Prostate gland (tissue), 2 donors: Measurements from ENCODE around the gene CTNND2.

Experiments used
- POLR2A ChIP-seq: fragments of 450-650 bp; IDR thresholded peaks from one replicate; pipeline ENCODE4 v1.6.1; 2016; ENCODE audit warnings: antibody characterized with exemption, mild to moderate bottlenecking
- POLR2AphosphoS5 ChIP-seq: sonication (generic); formaldehyde crosslinking; IDR thresholded peaks from one replicate; pipeline ENCODE4 v1.6.1; 2017; ENCODE audit warnings: antibody characterized with exemption
- TF ChIP-seq, protein P1 (sequence below), 4 experiments: fragments of 200-600 bp in 2 of 4; fragments of 450-650 bp in 2 of 4; sonication (generic) in 2 of 4; IDR thresholded peaks; 1 replicate in 3 of 4; 2 replicates in 1 of 4; pipeline ENCODE4 v1.5.1; 2016 to 2019; ENCODE audit warnings: antibody characterized with exemption in 4 of 4, mild to moderate bottlenecking in 2 of 4, moderate library complexity in 2 of 4

DNA sequence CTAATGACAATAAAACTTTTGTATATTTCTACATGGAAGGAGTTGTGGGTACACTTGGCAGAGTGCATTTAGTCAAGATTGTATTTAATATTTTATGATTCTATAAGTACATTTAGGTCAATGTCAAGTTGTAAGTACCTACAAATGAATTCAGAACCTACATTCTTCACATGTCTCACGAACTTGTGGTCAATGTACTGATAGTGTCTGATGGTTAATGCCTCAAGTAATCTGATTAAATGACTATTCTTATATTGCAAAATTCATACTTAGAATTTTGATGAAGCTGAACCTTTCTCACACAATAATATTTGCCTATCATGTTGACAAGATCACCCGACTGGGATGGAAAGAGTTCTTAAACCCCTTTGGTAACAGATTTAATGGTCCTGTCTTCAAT lies 444.5 kb downstream of the CTNND2 start:
- TF ChIP-seq POLR2A (no peak), POLR2AphosphoS5 (no peak)
- TF ChIP-seq, protein P1, sequence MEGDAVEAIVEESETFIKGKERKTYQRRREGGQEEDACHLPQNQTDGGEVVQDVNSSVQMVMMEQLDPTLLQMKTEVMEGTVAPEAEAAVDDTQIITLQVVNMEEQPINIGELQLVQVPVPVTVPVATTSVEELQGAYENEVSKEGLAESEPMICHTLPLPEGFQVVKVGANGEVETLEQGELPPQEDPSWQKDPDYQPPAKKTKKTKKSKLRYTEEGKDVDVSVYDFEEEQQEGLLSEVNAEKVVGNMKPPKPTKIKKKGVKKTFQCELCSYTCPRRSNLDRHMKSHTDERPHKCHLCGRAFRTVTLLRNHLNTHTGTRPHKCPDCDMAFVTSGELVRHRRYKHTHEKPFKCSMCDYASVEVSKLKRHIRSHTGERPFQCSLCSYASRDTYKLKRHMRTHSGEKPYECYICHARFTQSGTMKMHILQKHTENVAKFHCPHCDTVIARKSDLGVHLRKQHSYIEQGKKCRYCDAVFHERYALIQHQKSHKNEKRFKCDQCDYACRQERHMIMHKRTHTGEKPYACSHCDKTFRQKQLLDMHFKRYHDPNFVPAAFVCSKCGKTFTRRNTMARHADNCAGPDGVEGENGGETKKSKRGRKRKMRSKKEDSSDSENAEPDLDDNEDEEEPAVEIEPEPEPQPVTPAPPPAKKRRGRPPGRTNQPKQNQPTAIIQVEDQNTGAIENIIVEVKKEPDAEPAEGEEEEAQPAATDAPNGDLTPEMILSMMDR (IDR thresholded peaks at IDR 0.05), result no peak
